H1 (cell line): ENCODE results near the gene PCIF1. TPM values are rescaled to one million over a fixed set of nuclear protein-coding genes. Genes with fewer than 3 reads are reported as not detected.

Experiments
- ASH2L ChIP-seq: fragments of 200-600, 300-600 bp; sonication (generic); IDR thresholded peaks from one replicate; pipeline ENCODE4 v1.7.1; 2017; ENCODE audit warnings: low read length
- CBX8 ChIP-seq: fragments of 300-800, 300-1000 bp; sonication (generic); IDR thresholded peaks from 2 replicates; pipeline ENCODE4 v1.7.1; 2016; ENCODE audit warnings: low read depth, low read length, borderline replicate concordance
- CREB1 ChIP-seq: IDR thresholded peaks from 2 replicates; pipeline ENCODE4 v1.6.1; 2012; ENCODE audit warnings: inconsistent platforms
- HDAC2 ChIP-seq, 2 experiments: fragments of 300-600 bp in 1 of 2; sonication (generic) in 1 of 2; IDR thresholded peaks; 2 replicates each; pipeline ENCODE4 v1.6.1; 2011 to 2012; ENCODE audit warnings: low read depth in 2 of 2, low read length in 2 of 2, mild to moderate bottlenecking in 2 of 2, moderate library complexity in 2 of 2, borderline replicate concordance in 1 of 2, inconsistent platforms in 1 of 2
- RFX5 ChIP-seq: IDR thresholded peaks from 2 replicates; pipeline ENCODE4 v1.6.1; 2011; ENCODE audit warnings: low read depth, low read length, improper control_type of control experiment, borderline replicate concordance
- SRF ChIP-seq: IDR thresholded peaks from 2 replicates; pipeline ENCODE4 v1.6.1; 2011; ENCODE audit warnings: mild to moderate bottlenecking, low read depth, low read length, moderate library complexity
- SUZ12 ChIP-seq: fragments of 200-600 bp; sonication (generic); IDR thresholded peaks from 2 replicates; pipeline ENCODE4 v1.6.1; 2012; ENCODE audit warnings: mild to moderate bottlenecking, inconsistent platforms, low read length, moderate library complexity, mixed read lengths
- TBP ChIP-seq: IDR thresholded peaks from 2 replicates; pipeline ENCODE4 v1.6.1; 2011; ENCODE audit warnings: low read depth, low read length, improper control_type of control experiment
- TEAD4 ChIP-seq: IDR thresholded peaks from 2 replicates; pipeline ENCODE4 v1.6.1; 2012; ENCODE audit warnings: low read depth, low read length, inconsistent platforms, mixed read lengths
- polyA plus RNA-seq, 7 experiments: library from polyadenylated mRNA; depleted of rRNA in 3 of 7; stranded (reverse) in 5 of 7; unstranded in 2 of 7; fragments of >200 nt in 5 of 7; fragments of 200-250 nt in 2 of 7; gene quantifications; 1 replicate in 5 of 7; 2 replicates in 1 of 7; 4 replicates in 1 of 7; pipeline versions ENCODE4 v1.2.1 to v1.2.3, GENCODE V29; 2011 to 2013; ENCODE audit warnings: missing spikeins in 2 of 7, mixed read lengths in 2 of 7
- total RNA-seq: library from RNA; stranded (reverse); fragmentation: NEBNext Ultra II Directional; extraction: Animal tissue kit (Norgen Biotek cat#: 25700); gene quantifications from 2 replicates; pipeline ENCODE4 v1.2.1, GENCODE V29; 2021
- TF ChIP-seq, protein P1 (sequence below): fragments of 300-600 bp; sonication (generic); IDR thresholded peaks from 2 replicates; pipeline ENCODE4 v1.7.1; 2012; ENCODE audit warnings: low read length, moderate library complexity, mild to moderate bottlenecking, inconsistent platforms; ENCODE audit not compliant: insufficient replicate concordance

PCIF1 gene
- total and polyA plus RNA-seq, 2 of the 8 experiments (the other 6 are each of a cell fraction or from before 2014, with no cell fraction given) = 30.3 to 30.6 TPM

GRCh38 chr20:45890077-45890984, 44.2 kb upstream of the PCIF1 start (continued):
- TF ChIP-seq, protein P1, sequence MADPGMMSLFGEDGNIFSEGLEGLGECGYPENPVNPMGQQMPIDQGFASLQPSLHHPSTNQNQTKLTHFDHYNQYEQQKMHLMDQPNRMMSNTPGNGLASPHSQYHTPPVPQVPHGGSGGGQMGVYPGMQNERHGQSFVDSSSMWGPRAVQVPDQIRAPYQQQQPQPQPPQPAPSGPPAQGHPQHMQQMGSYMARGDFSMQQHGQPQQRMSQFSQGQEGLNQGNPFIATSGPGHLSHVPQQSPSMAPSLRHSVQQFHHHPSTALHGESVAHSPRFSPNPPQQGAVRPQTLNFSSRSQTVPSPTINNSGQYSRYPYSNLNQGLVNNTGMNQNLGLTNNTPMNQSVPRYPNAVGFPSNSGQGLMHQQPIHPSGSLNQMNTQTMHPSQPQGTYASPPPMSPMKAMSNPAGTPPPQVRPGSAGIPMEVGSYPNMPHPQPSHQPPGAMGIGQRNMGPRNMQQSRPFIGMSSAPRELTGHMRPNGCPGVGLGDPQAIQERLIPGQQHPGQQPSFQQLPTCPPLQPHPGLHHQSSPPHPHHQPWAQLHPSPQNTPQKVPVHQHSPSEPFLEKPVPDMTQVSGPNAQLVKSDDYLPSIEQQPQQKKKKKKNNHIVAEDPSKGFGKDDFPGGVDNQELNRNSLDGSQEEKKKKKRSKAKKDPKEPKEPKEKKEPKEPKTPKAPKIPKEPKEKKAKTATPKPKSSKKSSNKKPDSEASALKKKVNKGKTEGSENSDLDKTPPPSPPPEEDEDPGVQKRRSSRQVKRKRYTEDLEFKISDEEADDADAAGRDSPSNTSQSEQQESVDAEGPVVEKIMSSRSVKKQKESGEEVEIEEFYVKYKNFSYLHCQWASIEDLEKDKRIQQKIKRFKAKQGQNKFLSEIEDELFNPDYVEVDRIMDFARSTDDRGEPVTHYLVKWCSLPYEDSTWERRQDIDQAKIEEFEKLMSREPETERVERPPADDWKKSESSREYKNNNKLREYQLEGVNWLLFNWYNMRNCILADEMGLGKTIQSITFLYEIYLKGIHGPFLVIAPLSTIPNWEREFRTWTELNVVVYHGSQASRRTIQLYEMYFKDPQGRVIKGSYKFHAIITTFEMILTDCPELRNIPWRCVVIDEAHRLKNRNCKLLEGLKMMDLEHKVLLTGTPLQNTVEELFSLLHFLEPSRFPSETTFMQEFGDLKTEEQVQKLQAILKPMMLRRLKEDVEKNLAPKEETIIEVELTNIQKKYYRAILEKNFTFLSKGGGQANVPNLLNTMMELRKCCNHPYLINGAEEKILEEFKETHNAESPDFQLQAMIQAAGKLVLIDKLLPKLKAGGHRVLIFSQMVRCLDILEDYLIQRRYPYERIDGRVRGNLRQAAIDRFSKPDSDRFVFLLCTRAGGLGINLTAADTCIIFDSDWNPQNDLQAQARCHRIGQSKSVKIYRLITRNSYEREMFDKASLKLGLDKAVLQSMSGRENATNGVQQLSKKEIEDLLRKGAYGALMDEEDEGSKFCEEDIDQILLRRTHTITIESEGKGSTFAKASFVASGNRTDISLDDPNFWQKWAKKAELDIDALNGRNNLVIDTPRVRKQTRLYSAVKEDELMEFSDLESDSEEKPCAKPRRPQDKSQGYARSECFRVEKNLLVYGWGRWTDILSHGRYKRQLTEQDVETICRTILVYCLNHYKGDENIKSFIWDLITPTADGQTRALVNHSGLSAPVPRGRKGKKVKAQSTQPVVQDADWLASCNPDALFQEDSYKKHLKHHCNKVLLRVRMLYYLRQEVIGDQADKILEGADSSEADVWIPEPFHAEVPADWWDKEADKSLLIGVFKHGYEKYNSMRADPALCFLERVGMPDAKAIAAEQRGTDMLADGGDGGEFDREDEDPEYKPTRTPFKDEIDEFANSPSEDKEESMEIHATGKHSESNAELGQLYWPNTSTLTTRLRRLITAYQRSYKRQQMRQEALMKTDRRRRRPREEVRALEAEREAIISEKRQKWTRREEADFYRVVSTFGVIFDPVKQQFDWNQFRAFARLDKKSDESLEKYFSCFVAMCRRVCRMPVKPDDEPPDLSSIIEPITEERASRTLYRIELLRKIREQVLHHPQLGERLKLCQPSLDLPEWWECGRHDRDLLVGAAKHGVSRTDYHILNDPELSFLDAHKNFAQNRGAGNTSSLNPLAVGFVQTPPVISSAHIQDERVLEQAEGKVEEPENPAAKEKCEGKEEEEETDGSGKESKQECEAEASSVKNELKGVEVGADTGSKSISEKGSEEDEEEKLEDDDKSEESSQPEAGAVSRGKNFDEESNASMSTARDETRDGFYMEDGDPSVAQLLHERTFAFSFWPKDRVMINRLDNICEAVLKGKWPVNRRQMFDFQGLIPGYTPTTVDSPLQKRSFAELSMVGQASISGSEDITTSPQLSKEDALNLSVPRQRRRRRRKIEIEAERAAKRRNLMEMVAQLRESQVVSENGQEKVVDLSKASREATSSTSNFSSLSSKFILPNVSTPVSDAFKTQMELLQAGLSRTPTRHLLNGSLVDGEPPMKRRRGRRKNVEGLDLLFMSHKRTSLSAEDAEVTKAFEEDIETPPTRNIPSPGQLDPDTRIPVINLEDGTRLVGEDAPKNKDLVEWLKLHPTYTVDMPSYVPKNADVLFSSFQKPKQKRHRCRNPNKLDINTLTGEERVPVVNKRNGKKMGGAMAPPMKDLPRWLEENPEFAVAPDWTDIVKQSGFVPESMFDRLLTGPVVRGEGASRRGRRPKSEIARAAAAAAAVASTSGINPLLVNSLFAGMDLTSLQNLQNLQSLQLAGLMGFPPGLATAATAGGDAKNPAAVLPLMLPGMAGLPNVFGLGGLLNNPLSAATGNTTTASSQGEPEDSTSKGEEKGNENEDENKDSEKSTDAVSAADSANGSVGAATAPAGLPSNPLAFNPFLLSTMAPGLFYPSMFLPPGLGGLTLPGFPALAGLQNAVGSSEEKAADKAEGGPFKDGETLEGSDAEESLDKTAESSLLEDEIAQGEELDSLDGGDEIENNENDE = no peak
- TF ChIP-seq HDAC2 (IDR thresholded peaks at IDR 0.05; ENCODE audit: borderline replicate concordance in 1 of 2, low read depth in 2 of 2, low read length in 2 of 2) (no peak; a peak in 1 of 4 replicates), SUZ12 (no peak), CBX8 (no peak), TBP (peak; percentile 63), RFX5 (no peak), TEAD4 (peak; percentile 67; the same call in 1 of the 2 replicates), CREB1 (peak; percentile 22; the same call in 1 of the 2 replicates), ASH2L (peak; percentile 53), SRF (no peak)
